Keratinocyte (primary cell): ENCODE measurements around the gene RABGGTA.

Source experiments
- CTCF ChIP-seq, 3 experiments: IDR thresholded peaks in 1 of 3; conservative IDR thresholded peaks in 1 of 3; optimal IDR thresholded peaks in 1 of 3; 2 replicates in 2 of 3; 3 replicates in 1 of 3; pipeline versions ENCODE3 to v1.5.1; 2011; ENCODE audit warnings: low read length in 3 of 3, mild to moderate bottlenecking in 3 of 3, moderate library complexity in 2 of 3, control low read depth in 1 of 3, inconsistent platforms in 1 of 3; ENCODE audit not compliant: insufficient read depth in 2 of 3; ENCODE audit errors: extremely low read depth in 1 of 3
- EZH2 ChIP-seq: IDR thresholded peaks from one replicate; pipeline ENCODE4 v1.6.1; 2012; ENCODE audit warnings: inconsistent platforms, mild to moderate bottlenecking, low read length, moderate library complexity

- TF ChIP-seq EZH2, result no peak
- TF ChIP-seq CTCF (optimal IDR thresholded peaks at IDR 0.05 in 1 of 3, IDR thresholded peaks at IDR 0.05 in 1 of 3, conservative IDR thresholded peaks at IDR 0.05 in 1 of 3; ENCODE audit: extremely low read depth in 1 of 3, insufficient read depth in 2 of 3, low read length in 3 of 3), result no peak
These were observed 11.9 kb downstream of the RABGGTA start for GRCh38 chr14:24259282-24260025.
